Measurements from ENCODE around the gene PSME2. TPM values are rescaled to one million over a fixed set of nuclear protein-coding genes. Genes with fewer than 3 reads are reported as not detected.

The PSME2 gene
- total RNA-seq, 2 experiments from 2014 or later, result 81.7 to 83.2 TPM

DNA sequence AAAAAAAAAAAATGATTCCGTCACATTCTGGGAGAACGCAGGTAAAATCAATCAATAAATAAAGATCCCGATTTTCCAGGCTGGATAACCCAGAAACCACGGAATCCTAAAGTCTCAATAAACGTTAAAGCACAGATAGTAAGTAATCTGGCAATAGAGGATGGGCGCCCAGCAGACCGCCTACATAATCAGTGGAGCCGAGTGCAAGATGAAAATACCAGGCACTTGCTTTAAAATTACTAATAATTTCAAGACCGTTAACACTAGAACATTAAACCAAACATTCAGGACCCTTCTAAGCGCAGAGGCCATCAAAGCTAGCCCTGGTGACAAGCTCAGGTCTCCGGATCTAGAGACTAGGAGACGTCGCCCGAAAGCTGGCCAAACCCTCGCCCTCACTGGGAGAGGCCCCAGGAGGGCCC lies 33.0 kb downstream of the PSME2 start:
- POLR2A ChIA-PET, result interaction anchor here (0.7 to 7.0 kb wide), 27 partner anchors 9 to 1347 kb away, joined by 3 to 296 read pairs (median 14); partner anchors contain the start of genes CBLN3, CHMP4A, DHRS1 and EMC9
- no peaks in the 10 kb centered on the region for H3K9me3 ChIP-seq (ENCODE audit: control insufficient read depth in 1 of 2, insufficient read depth in 1 of 2, low read length in 2 of 2)
- TF ChIP-seq, protein P1, sequence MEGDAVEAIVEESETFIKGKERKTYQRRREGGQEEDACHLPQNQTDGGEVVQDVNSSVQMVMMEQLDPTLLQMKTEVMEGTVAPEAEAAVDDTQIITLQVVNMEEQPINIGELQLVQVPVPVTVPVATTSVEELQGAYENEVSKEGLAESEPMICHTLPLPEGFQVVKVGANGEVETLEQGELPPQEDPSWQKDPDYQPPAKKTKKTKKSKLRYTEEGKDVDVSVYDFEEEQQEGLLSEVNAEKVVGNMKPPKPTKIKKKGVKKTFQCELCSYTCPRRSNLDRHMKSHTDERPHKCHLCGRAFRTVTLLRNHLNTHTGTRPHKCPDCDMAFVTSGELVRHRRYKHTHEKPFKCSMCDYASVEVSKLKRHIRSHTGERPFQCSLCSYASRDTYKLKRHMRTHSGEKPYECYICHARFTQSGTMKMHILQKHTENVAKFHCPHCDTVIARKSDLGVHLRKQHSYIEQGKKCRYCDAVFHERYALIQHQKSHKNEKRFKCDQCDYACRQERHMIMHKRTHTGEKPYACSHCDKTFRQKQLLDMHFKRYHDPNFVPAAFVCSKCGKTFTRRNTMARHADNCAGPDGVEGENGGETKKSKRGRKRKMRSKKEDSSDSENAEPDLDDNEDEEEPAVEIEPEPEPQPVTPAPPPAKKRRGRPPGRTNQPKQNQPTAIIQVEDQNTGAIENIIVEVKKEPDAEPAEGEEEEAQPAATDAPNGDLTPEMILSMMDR (IDR thresholded peaks at IDR 0.05), result no peak
- H3K9me3 Mint-ChIP-seq, result no peaks in the 10 kb centered on the region
- peak overlapping the region; percentile 98 to 99 for H3K27ac ChIP-seq (ENCODE audit: low read depth in 1 of 2, low read length in 2 of 2)
- H3K4me3 Mint-ChIP-seq, result peak overlapping the region; percentile 98
- no peak for ATAC-seq (ENCODE audit: poor library complexity)
- intact Hi-C loops (cut with DNase I, micrococcal nuclease), result loop anchor here (5.0 to 10.0 kb wide), 4 partner anchors 184 to 646 kb away; partner anchors contain the start of genes AP1G2 (in 1 of the 2), DHRS1 (in 1 of the 2), NGDN (in 1 of the 2) and NOP9 (in 1 of the 2)
- CTCF ChIA-PET, result interaction anchor here (2.4 to 2.8 kb wide), 3 partner anchors 23 to 47 kb away, joined by 8 to 23 read pairs (median 11); partner anchors contain the start of genes EMC9 and IRF9
- peaks cover 52% of the 10 kb centered on the region for H3K4me1 ChIP-seq (ENCODE audit: insufficient read depth, low read length)
- peak overlapping the region; percentile 77 for H3K4me3 ChIP-seq (ENCODE audit: low read length)
- no peaks in the 10 kb centered on the region for H3K27me3 ChIP-seq (ENCODE audit: control insufficient read depth in 1 of 2, insufficient read depth in 2 of 2, low read length in 2 of 2)
- H3K4me1 Mint-ChIP-seq (ENCODE audit: low read depth), result peaks cover 34% of the 10 kb centered on the region
- peak overlapping the region; percentile 98 for H3K27ac Mint-ChIP-seq
- H3K36me3 ChIP-seq (ENCODE audit: insufficient read depth, low read length), result peaks cover 17% of the 10 kb centered on the region
- H3K36me3 Mint-ChIP-seq (ENCODE audit: low read depth), result peaks cover 51% of the 10 kb centered on the region
- H3K27me3 Mint-ChIP-seq, result no peaks in the 10 kb centered on the region
- DNase-seq, result no peak

DNA sequence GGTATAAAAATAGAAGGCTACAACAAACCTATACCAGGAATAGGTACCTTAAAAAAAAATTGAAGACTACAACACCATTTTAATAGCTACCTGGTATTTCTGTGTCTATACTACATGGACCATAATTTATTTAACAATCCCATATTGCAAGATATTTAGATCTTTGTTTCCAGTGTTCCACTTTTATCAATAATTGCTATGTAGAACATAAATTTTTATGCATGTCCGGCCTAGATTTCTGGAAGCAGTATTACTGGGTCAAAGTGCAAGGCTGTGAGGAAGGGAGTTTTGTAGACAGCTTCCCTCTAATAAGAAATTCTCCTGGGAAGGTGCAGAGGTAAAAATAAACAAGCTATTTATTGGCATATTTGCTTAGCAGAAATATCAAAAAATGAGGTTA lies 35.9 kb downstream of the PSME2 start:
- Histone ChIP-seq H3K4me3 (ENCODE audit: low read length) (no peak overlapping the region), H3K27me3 (ENCODE audit: control insufficient read depth in 1 of 2, insufficient read depth in 2 of 2, low read length in 2 of 2) (no peaks in the 10 kb centered on the region), H3K9me3 (ENCODE audit: control insufficient read depth in 1 of 2, insufficient read depth in 1 of 2, low read length in 2 of 2) (no peaks in the 10 kb centered on the region), H3K4me1 (ENCODE audit: insufficient read depth, low read length) (peaks cover 29% of the 10 kb centered on the region), H3K36me3 (ENCODE audit: insufficient read depth, low read length) (no peaks in the 10 kb centered on the region), H3K27ac (ENCODE audit: low read depth in 1 of 2, low read length in 2 of 2) (no peak overlapping the region)
- Mint-ChIP-seq H3K27me3 (no peaks in the 10 kb centered on the region), H3K9me3 (no peaks in the 10 kb centered on the region), H3K36me3 (ENCODE audit: low read depth) (peaks cover 22% of the 10 kb centered on the region), H3K4me1 (ENCODE audit: low read depth) (peaks cover 18% of the 10 kb centered on the region), H3K4me3 (no peak overlapping the region), H3K27ac (peak overlapping the region; percentile 74)
- ATAC-seq (ENCODE audit: poor library complexity), result no peak
- CTCF ChIA-PET, result interaction anchor here (3.7 to 5.3 kb wide), 2 partner anchors 20 to 50 kb away, joined by 28 to 48 read pairs; partner anchors contain the start of gene IRF9
- intact Hi-C loops (cut with DNase I, micrococcal nuclease), result loop anchor here (5.0 to 10.0 kb wide), 4 partner anchors 187 to 643 kb away; partner anchors contain the start of genes AP1G2 (in 1 of the 2), DHRS1 (in 1 of the 2), NGDN (in 1 of the 2) and NOP9 (in 1 of the 2)
- POLR2A ChIA-PET, result interaction anchor here (0.7 to 5.2 kb wide), 8 partner anchors 16 to 1015 kb away, joined by 3 to 72 read pairs (median 3); partner anchors contain the start of genes ACIN1, C14orf119, EMC9 and IRF9
- TF ChIP-seq, protein P1 (IDR thresholded peaks at IDR 0.05), result no peak
- no peak for DNase-seq

DNA sequence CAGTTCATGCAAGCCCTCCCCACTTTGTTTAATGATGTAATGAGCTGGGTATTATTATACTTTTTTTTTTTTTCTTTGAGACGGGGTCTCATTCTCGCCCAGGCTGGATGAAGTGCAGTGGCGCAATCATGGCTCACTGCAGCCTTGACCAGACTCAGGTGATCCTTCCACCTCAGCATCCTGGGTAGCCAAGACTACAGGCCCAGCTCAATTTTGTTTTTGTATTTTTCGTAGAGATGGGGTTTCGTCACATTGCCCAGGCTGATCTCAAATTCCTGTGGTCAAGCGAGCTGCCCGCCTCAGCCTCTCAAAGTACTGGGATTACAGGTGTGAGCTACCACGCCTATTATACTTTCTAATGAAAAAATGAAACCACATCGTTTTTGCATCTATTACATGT lies 36.4 kb downstream of the PSME2 start:
- H3K27me3 ChIP-seq (ENCODE audit: control insufficient read depth in 1 of 2, insufficient read depth in 2 of 2, low read length in 2 of 2), result no peaks in the 10 kb centered on the region
- no peak overlapping the region for H3K4me3 Mint-ChIP-seq
- DNase-seq, result no peak
- H3K9me3 Mint-ChIP-seq, result no peaks in the 10 kb centered on the region
- ChIA-PET POLR2A (interaction anchor here (0.6 to 5.2 kb wide), 10 partner anchors 15 to 1015 kb away, joined by 3 to 72 read pairs (median 4); partner anchors contain the start of genes ACIN1, C14orf119, EMC9 and IRF9), CTCF (interaction anchor here (0.7 to 5.3 kb wide), 6 partner anchors 20 to 104 kb away, joined by 3 to 48 read pairs (median 13); partner anchors contain the start of genes EMC9, IRF9, PSME2 and RNF31)
- no peak overlapping the region for H3K27ac ChIP-seq (ENCODE audit: low read depth in 1 of 2, low read length in 2 of 2)
- intact Hi-C loops (cut with DNase I, micrococcal nuclease), result loop anchor here (5.0 to 10.0 kb wide), 4 partner anchors 187 to 643 kb away; partner anchors contain the start of genes AP1G2 (in 1 of the 2), DHRS1 (in 1 of the 2), NGDN (in 1 of the 2) and NOP9 (in 1 of the 2)
- H3K4me1 Mint-ChIP-seq (ENCODE audit: low read depth), result peaks cover 13% of the 10 kb centered on the region
- H3K27me3 Mint-ChIP-seq, result no peaks in the 10 kb centered on the region
- H3K4me1 ChIP-seq (ENCODE audit: insufficient read depth, low read length), result peaks cover 25% of the 10 kb centered on the region
- peak overlapping the region; percentile 95 for H3K27ac Mint-ChIP-seq
- ATAC-seq (ENCODE audit: poor library complexity), result no peak
- no peaks in the 10 kb centered on the region for H3K9me3 ChIP-seq (ENCODE audit: control insufficient read depth in 1 of 2, insufficient read depth in 1 of 2, low read length in 2 of 2)
- no peak overlapping the region for H3K4me3 ChIP-seq (ENCODE audit: low read length)
- peaks cover 18% of the 10 kb centered on the region for H3K36me3 Mint-ChIP-seq (ENCODE audit: low read depth)
- H3K36me3 ChIP-seq (ENCODE audit: insufficient read depth, low read length), result no peaks in the 10 kb centered on the region
- TF ChIP-seq, protein P1 (IDR thresholded peaks at IDR 0.05), result no peak

All from CD4-positive, alpha-beta T cell (primary cell).